ENCODE data around the gene TMEM242. TPM values are rescaled to one million over a fixed set of nuclear protein-coding genes. Genes with fewer than 3 reads are reported as not detected.
"Not testable (repeated sequence)": the region's sequence is repeated elsewhere in the genome, so short reads cannot be mapped to it uniquely, and the experiment has no call there.

Gene TMEM242
- total RNA-seq, 2 donors from 2014 or later = 10.8 to 11.7 TPM

DNA sequence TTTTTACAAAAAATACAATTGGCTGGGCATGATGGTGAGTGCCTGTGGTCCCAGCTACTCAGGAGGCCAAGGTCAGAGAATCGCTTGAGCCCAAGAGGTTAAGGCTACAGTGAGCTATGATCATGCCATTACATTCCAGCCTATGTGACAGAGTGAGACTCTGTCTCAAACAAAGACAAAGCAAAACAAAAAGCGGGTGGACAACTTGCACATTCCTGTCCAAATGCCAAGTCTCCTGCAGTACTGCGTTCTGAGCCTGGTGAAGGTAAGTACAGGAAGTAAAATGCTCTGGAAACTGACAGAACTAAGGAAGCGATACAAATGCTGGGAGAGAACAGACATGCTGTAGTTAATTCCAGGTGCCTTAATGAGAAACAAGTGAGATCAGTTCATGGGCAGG is 20.4 kb upstream of the TMEM242 start:
- H3K27ac ChIP-seq (ENCODE audit: low read depth, low read length) = no peak overlapping the region
- no peaks in the 10 kb centered on the region for H3K36me3 ChIP-seq (ENCODE audit: control insufficient read depth, insufficient read depth, low read length)
- no peaks in the 10 kb centered on the region for H3K4me1 ChIP-seq (ENCODE audit: control insufficient read depth, insufficient read depth, low read length)
- Mint-ChIP-seq H3K9me3 (peaks cover 2% of the 10 kb centered on the region), H3K4me1 (no peaks in the 10 kb centered on the region), H3K36me3 (ENCODE audit: low read depth) (no peaks in the 10 kb centered on the region), H3K27me3 (ENCODE audit: insufficient read depth) (peaks cover 6% of the 10 kb centered on the region), H3K4me3 (no peak overlapping the region), H3K27ac (no peak overlapping the region)
- H3K4me3 ChIP-seq (ENCODE audit: low read length) = no peak overlapping the region
- H3K9me3 ChIP-seq (ENCODE audit: control insufficient read depth, low read length) = no peaks in the 10 kb centered on the region
- 83 to 88% methylated on average over 3 to 4 of the region's 4 CpGs for WGBS, 2 experiments (ENCODE audit: insufficient coverage in 1 of 2, insufficient read length in 1 of 2)
- no peak for DNase-seq
- H3K27me3 ChIP-seq (ENCODE audit: control insufficient read depth, insufficient read depth, low read length, poor library complexity, severe bottlenecking) = no peaks in the 10 kb centered on the region
- no peak overlapping the region for H3K9ac ChIP-seq (ENCODE audit: extremely low read depth, low read length, poor library complexity, severe bottlenecking)
- TF ChIP-seq, protein P1, sequence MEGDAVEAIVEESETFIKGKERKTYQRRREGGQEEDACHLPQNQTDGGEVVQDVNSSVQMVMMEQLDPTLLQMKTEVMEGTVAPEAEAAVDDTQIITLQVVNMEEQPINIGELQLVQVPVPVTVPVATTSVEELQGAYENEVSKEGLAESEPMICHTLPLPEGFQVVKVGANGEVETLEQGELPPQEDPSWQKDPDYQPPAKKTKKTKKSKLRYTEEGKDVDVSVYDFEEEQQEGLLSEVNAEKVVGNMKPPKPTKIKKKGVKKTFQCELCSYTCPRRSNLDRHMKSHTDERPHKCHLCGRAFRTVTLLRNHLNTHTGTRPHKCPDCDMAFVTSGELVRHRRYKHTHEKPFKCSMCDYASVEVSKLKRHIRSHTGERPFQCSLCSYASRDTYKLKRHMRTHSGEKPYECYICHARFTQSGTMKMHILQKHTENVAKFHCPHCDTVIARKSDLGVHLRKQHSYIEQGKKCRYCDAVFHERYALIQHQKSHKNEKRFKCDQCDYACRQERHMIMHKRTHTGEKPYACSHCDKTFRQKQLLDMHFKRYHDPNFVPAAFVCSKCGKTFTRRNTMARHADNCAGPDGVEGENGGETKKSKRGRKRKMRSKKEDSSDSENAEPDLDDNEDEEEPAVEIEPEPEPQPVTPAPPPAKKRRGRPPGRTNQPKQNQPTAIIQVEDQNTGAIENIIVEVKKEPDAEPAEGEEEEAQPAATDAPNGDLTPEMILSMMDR (conservative IDR thresholded peaks at IDR 0.05) = no peak

DNA sequence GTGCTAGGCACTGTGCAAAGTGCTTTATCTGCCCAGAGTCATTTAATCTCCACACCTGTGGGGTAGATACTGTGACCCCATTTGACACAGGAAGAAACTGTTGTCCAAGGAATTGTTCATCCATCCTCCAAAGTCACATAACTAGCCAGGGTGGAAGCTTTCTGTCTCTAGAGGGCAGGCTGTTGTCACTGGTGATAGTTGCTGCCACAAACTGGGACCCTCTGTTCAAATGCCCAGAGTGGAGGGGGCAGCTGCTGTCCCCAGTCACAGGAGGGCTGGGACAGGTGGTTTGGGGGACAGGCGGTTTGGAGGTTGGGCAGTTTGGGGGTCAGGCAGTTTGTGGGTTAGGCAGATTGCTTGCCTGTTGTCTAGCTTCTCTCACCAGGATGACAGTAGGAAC is 16.1 kb upstream of the TMEM242 start:
- Histone ChIP-seq H3K27me3 (ENCODE audit: control insufficient read depth, insufficient read depth, low read length, poor library complexity, severe bottlenecking) (no peaks in the 10 kb centered on the region), H3K4me3 (ENCODE audit: low read length) (no peak overlapping the region), H3K9ac (ENCODE audit: extremely low read depth, low read length, poor library complexity, severe bottlenecking) (no peak overlapping the region), H3K4me1 (ENCODE audit: control insufficient read depth, insufficient read depth, low read length) (no peaks in the 10 kb centered on the region), H3K27ac (ENCODE audit: low read depth, low read length) (no peak overlapping the region), H3K36me3 (ENCODE audit: control insufficient read depth, insufficient read depth, low read length) (no peaks in the 10 kb centered on the region), H3K9me3 (ENCODE audit: control insufficient read depth, low read length) (no peaks in the 10 kb centered on the region)
- Mint-ChIP-seq H3K9me3 (no peaks in the 10 kb centered on the region), H3K27me3 (ENCODE audit: insufficient read depth) (peaks cover 2% of the 10 kb centered on the region), H3K4me1 (no peaks in the 10 kb centered on the region), H3K4me3 (no peak overlapping the region), H3K36me3 (ENCODE audit: low read depth) (no peaks in the 10 kb centered on the region), H3K27ac (no peak overlapping the region)
- WGBS, 2 experiments (ENCODE audit: insufficient coverage in 1 of 2, insufficient read length in 1 of 2) = 87% methylated on average over 1 of the region's 1 CpG; no CpG with 5 or more reads in 1 of the 2 experiments
- no peak for DNase-seq
- TF ChIP-seq, protein P1 (conservative IDR thresholded peaks at IDR 0.05) = peak; percentile 52

DNA sequence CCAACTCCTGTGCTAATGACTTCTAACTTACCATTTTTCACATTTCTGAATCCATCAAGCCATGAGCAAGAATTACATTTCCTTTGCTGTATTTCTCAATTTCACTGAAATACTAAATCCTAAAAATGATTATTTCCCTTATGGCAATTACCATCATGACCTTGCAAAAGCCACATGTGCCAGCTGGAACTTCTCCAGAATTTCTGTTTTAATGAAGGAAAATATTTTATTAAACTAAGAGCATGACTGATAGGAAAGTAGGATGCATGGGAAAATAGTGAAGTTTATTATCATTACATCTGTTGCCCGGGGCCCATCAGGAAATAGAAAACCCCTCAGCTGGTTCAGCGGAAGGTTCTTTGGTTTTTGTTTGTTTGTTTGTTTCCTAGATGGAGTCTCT is 14.4 kb upstream of the TMEM242 start:
- Histone ChIP-seq H3K4me1 (ENCODE audit: control insufficient read depth, insufficient read depth, low read length) (no peaks in the 10 kb centered on the region), H3K27ac (ENCODE audit: low read depth, low read length) (no peak overlapping the region), H3K4me3 (ENCODE audit: low read length) (no peak overlapping the region), H3K9ac (ENCODE audit: extremely low read depth, low read length, poor library complexity, severe bottlenecking) (no peak overlapping the region), H3K27me3 (ENCODE audit: control insufficient read depth, insufficient read depth, low read length, poor library complexity, severe bottlenecking) (peaks cover under 1% of the 10 kb centered on the region), H3K9me3 (ENCODE audit: control insufficient read depth, low read length) (no peaks in the 10 kb centered on the region), H3K36me3 (ENCODE audit: control insufficient read depth, insufficient read depth, low read length) (no peaks in the 10 kb centered on the region)
- TF ChIP-seq, protein P1 (conservative IDR thresholded peaks at IDR 0.05) = no peak
- Mint-ChIP-seq H3K9me3 (no peaks in the 10 kb centered on the region), H3K27ac (no peak overlapping the region), H3K4me3 (no peak overlapping the region), H3K4me1 (no peaks in the 10 kb centered on the region), H3K27me3 (ENCODE audit: insufficient read depth) (peaks cover 7% of the 10 kb centered on the region), H3K36me3 (ENCODE audit: low read depth) (no peaks in the 10 kb centered on the region)
- 88 to 100% methylated on average over 2 of the region's 2 CpGs for WGBS, 2 experiments (ENCODE audit: insufficient coverage in 1 of 2, insufficient read length in 1 of 2)
- no peak for DNase-seq

DNA sequence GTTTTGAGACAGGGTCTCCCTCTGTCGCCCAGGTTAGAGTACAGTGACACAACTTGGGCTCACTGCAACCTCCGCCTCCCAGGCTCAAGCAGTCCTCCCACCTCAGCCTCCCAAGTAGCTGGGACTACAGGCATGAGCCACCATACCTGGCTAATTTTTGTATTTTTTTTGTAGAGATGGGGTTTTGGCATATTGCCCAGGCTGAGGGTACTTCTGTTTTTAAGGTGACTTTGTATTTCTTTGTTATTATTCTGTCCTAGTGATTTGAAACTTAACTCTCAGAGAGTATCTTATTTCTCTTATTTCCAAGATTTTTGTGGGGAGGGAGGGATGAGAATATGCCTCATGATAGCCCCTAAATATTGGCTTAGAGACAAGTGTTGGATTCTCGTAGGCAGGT is 14.0 kb upstream of the TMEM242 start:
- H3K36me3 Mint-ChIP-seq (ENCODE audit: low read depth); H3K4me3 ChIP-seq (ENCODE audit: low read length); H3K4me1 ChIP-seq (ENCODE audit: control insufficient read depth, insufficient read depth, low read length); H3K9me3 Mint-ChIP-seq; H3K9me3 ChIP-seq (ENCODE audit: control insufficient read depth, low read length); DNase-seq; H3K27me3 Mint-ChIP-seq (ENCODE audit: insufficient read depth); H3K9ac ChIP-seq (ENCODE audit: extremely low read depth, low read length, poor library complexity, severe bottlenecking); H3K27me3 ChIP-seq (ENCODE audit: control insufficient read depth, insufficient read depth, low read length, poor library complexity, severe bottlenecking); H3K27ac Mint-ChIP-seq; H3K4me1 Mint-ChIP-seq; H3K36me3 ChIP-seq (ENCODE audit: control insufficient read depth, insufficient read depth, low read length); H3K27ac ChIP-seq (ENCODE audit: low read depth, low read length); H3K4me3 Mint-ChIP-seq: not testable (repeated sequence)
- 83 to 89% methylated on average over 3 of the region's 3 CpGs for WGBS, 2 experiments (ENCODE audit: insufficient coverage in 1 of 2, insufficient read length in 1 of 2)
